K562 (cell line): ENCODE data around the gene RARG. TPM values are rescaled to one million over a fixed set of nuclear protein-coding genes. Genes with fewer than 3 reads are reported as not detected.

Experiments used
- BCL6 ChIP-seq: fragments of 250-450 bp; sonication (Bioruptor Pico); IDR thresholded peaks from 2 replicates; pipeline ENCODE4 v1.4.0; 2020
- BRF2 ChIP-seq: IDR thresholded peaks from 3 replicates; pipeline ENCODE4 v1.6.1; 2011; ENCODE audit warnings: borderline replicate concordance, mild to moderate bottlenecking; ENCODE audit not compliant: insufficient read length, insufficient read depth
- FOXA3 ChIP-seq, 2 experiments: fragments of 450-650 bp in 1 of 2; sonication (generic) in 1 of 2; formaldehyde crosslinking; IDR thresholded peaks in 1 of 2; conservative IDR thresholded peaks in 1 of 2; 2 replicates each; pipeline versions ENCODE4 v1.4.0 to v1.8.0; 2020 to 2022; ENCODE audit warnings: mild to moderate bottlenecking in 2 of 2, missing genetic modification reagents in 1 of 2
- KDM1A ChIP-seq, 2 experiments: fragments of 450-650 bp; IDR thresholded peaks; 2 replicates each; pipeline ENCODE4 v1.6.1; 2016; ENCODE audit warnings: mild to moderate bottlenecking in 2 of 2
- LEF1 ChIP-seq: fragments of 450-650 bp; IDR thresholded peaks from 2 replicates; pipeline ENCODE4 v1.6.1; 2016; ENCODE audit warnings: mild to moderate bottlenecking
- MEF2A ChIP-seq: IDR thresholded peaks from 2 replicates; pipeline ENCODE4 v1.6.1; 2011; ENCODE audit warnings: low read depth, mild to moderate bottlenecking, low read length, moderate library complexity; ENCODE audit not compliant: control insufficient read depth
- POLR3G ChIP-seq: IDR thresholded peaks from 2 replicates; pipeline ENCODE4 v1.6.1; 2011; ENCODE audit not compliant: insufficient read length, insufficient replicate concordance; ENCODE audit errors: extremely low read depth
- TAF7 ChIP-seq: fragments of 450-650 bp; IDR thresholded peaks from 2 replicates; pipeline ENCODE4 v1.6.1; 2016; ENCODE audit warnings: missing genetic modification characterization, missing compliant biosample characterization
- TEAD4 ChIP-seq, 2 experiments: sonication (generic) in 1 of 2; formaldehyde crosslinking in 1 of 2; IDR thresholded peaks; 2 replicates each; pipeline versions ENCODE4 v1.6.1 to v1.8.0; 2012 to 2022; ENCODE audit warnings: borderline replicate concordance in 1 of 2, inconsistent platforms in 1 of 2, low read length in 1 of 2, mild to moderate bottlenecking in 1 of 2, missing genetic modification reagents in 1 of 2
- TRIM24 ChIP-seq, 2 experiments: fragments of 450-650 bp; IDR thresholded peaks; 2 replicates each; pipeline ENCODE4 v1.6.1; 2016
- ZKSCAN8 ChIP-seq: fragments of 200-800 bp; sonication (Bioruptor generic); IDR thresholded peaks from 2 replicates; pipeline ENCODE4 v1.6.1; 2016; ENCODE audit warnings: missing genetic modification characterization, missing compliant biosample characterization
- ZMIZ1 ChIP-seq, 2 experiments: fragments of 150-350 bp in 1 of 2; IDR thresholded peaks; 2 replicates each; pipeline ENCODE4 v1.6.1; 2012 to 2016; ENCODE audit warnings: low read depth in 2 of 2, low read length in 2 of 2, mild to moderate bottlenecking in 1 of 2, moderate library complexity in 1 of 2
- ZNF121 ChIP-seq: sonication (generic); formaldehyde crosslinking; conservative IDR thresholded peaks from 2 replicates; pipeline ENCODE4 v1.8.0; 2022; ENCODE audit warnings: missing genetic modification reagents
- ZNF165 ChIP-seq: fragments of 250-450 bp; sonication (Bioruptor Pico); IDR thresholded peaks from 2 replicates; pipeline ENCODE4 v1.4.0; 2020; ENCODE audit warnings: borderline replicate concordance
- ZNF76 ChIP-seq: fragments of 250-450 bp; sonication (Bioruptor Pico); IDR thresholded peaks from 2 replicates; pipeline ENCODE4 v1.4.0; 2020; ENCODE audit warnings: mild to moderate bottlenecking, moderate library complexity, borderline replicate concordance
- ZNF785 ChIP-seq: fragments of 250-450 bp; sonication (Bioruptor Pico); IDR thresholded peaks from 2 replicates; pipeline ENCODE4 v1.4.0; 2020; ENCODE audit warnings: mild to moderate bottlenecking
- ZSCAN29 ChIP-seq: fragments of 450-650 bp; IDR thresholded peaks from 2 replicates; pipeline ENCODE4 v1.6.1; 2017
- polyA plus RNA-seq, 8 experiments: library from polyadenylated mRNA; depleted of rRNA in 4 of 8; stranded (reverse) in 5 of 8; unstranded in 3 of 8; fragments of >200 nt; fragmentation: Nextera tagmentation in 2 of 8; fragmentation: Illumina TruSeq in 1 of 8; extraction: Ambion mirVana in 2 of 8; extraction: Trizol in 1 of 8; gene quantifications; 2 replicates each; pipeline versions ENCODE4 v1.2.1 to v1.2.3, GENCODE V29; 2011 to 2014; ENCODE audit warnings: inconsistent platforms in 1 of 8, missing spikeins in 1 of 8
- total RNA-seq, 7 experiments: library from RNA; depleted of rRNA in 6 of 7; stranded (reverse); fragments of >200 nt in 6 of 7; fragmentation: Illumina TruSeq in 2 of 7; extraction: Trizol in 2 of 7; gene quantifications; 2 replicates each; pipeline versions ENCODE4 v1.2.1 to v1.2.3, GENCODE V29; 2011 to 2021; ENCODE audit warnings: low replicate concordance in 1 of 7
- TF ChIP-seq, protein P1 (sequence below): fragments of 200-800 bp; sonication (Bioruptor generic); IDR thresholded peaks from 2 replicates; pipeline ENCODE4 v1.6.1; 2017; ENCODE audit warnings: missing genetic modification characterization, missing compliant biosample characterization
- TF ChIP-seq, protein P2 (sequence below), 2 experiments: fragments of 450-650 bp; IDR thresholded peaks; 2 replicates each; pipeline ENCODE4 v1.6.1; 2016
- TF ChIP-seq, protein P3 (sequence below): sonication (generic); formaldehyde crosslinking; IDR thresholded peaks from 2 replicates; pipeline ENCODE4 v1.8.1; 2023; ENCODE audit warnings: mild to moderate bottlenecking, missing genetic modification reagents

RARG gene
- total and polyA plus RNA-seq, 9 of the 15 experiments (the other 6 are each of a cell fraction or from before 2014, with no cell fraction given) = 0.18 to 7.6 (median 3.8) TPM

GRCh38 chr12:53222170-53222721 is 9.8 kb downstream of the RARG start (continued):
- no peak for TF ChIP-seq BRF2
- no peak for TF ChIP-seq MEF2A
- TF ChIP-seq, protein P1, sequence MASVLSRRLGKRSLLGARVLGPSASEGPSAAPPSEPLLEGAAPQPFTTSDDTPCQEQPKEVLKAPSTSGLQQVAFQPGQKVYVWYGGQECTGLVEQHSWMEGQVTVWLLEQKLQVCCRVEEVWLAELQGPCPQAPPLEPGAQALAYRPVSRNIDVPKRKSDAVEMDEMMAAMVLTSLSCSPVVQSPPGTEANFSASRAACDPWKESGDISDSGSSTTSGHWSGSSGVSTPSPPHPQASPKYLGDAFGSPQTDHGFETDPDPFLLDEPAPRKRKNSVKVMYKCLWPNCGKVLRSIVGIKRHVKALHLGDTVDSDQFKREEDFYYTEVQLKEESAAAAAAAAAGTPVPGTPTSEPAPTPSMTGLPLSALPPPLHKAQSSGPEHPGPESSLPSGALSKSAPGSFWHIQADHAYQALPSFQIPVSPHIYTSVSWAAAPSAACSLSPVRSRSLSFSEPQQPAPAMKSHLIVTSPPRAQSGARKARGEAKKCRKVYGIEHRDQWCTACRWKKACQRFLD (CRISPR knock-in tag) = no peak; the same call in 1 of the 2 replicates
- TF ChIP-seq, protein P2, sequence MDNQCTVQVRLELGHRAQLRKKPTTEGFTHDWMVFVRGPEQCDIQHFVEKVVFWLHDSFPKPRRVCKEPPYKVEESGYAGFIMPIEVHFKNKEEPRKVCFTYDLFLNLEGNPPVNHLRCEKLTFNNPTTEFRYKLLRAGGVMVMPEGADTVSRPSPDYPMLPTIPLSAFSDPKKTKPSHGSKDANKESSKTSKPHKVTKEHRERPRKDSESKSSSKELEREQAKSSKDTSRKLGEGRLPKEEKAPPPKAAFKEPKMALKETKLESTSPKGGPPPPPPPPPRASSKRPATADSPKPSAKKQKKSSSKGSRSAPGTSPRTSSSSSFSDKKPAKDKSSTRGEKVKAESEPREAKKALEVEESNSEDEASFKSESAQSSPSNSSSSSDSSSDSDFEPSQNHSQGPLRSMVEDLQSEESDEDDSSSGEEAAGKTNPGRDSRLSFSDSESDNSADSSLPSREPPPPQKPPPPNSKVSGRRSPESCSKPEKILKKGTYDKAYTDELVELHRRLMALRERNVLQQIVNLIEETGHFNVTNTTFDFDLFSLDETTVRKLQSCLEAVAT (IDR thresholded peaks at IDR 0.05) = peak; percentile 46 to 63; a peak in 1 of 4 replicates
- TF ChIP-seq ZNF76 = no peak
- TF ChIP-seq, protein P3, sequence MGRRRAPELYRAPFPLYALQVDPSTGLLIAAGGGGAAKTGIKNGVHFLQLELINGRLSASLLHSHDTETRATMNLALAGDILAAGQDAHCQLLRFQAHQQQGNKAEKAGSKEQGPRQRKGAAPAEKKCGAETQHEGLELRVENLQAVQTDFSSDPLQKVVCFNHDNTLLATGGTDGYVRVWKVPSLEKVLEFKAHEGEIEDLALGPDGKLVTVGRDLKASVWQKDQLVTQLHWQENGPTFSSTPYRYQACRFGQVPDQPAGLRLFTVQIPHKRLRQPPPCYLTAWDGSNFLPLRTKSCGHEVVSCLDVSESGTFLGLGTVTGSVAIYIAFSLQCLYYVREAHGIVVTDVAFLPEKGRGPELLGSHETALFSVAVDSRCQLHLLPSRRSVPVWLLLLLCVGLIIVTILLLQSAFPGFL (CRISPR knock-in tag) = no peak
- TF ChIP-seq LEF1 = 0 out of 2 replicates have a peak, but pooled peaks have one; percentile 16
- no peak for TF ChIP-seq ZNF121 (CRISPR knock-in tag)
- TF ChIP-seq ZKSCAN8 (CRISPR knock-in tag) = no peak
- no peak for TF ChIP-seq TAF7 (tag)
- no peak for TF ChIP-seq BCL6
- no peak for TF ChIP-seq POLR3G
- TF ChIP-seq KDM1A (IDR thresholded peaks at IDR 0.05) = no peak
- TF ChIP-seq ZMIZ1 (IDR thresholded peaks at IDR 0.05; ENCODE audit: low read depth in 2 of 2, low read length in 2 of 2) = no peak
- TF ChIP-seq ZSCAN29 = no peak
- TF ChIP-seq FOXA3 (CRISPR knock-in tag; conservative IDR thresholded peaks at IDR 0.05 in 1 of 2, IDR thresholded peaks at IDR 0.05 in 1 of 2) = no peak
- no peak for TF ChIP-seq TEAD4 (IDR thresholded peaks at IDR 0.05; ENCODE audit: low read length)
- no peak for TF ChIP-seq TEAD4 (CRISPR knock-in tag; IDR thresholded peaks at IDR 0.05; ENCODE audit: borderline replicate concordance)
- no peak for TF ChIP-seq ZNF165
- no peak for TF ChIP-seq ZNF785
- no peak for TF ChIP-seq TRIM24 (IDR thresholded peaks at IDR 0.05)
